Activated CD4-positive, alpha-beta T cell treated with anti-CD3 and anti-CD28 coated beads, Interleukin-2, amount 10 ng/mL, durations not matched to agents 24 days and 14 days (primary cell): ENCODE measurements around the gene ERGIC1. TPM values are rescaled to one million over a fixed set of nuclear protein-coding genes. Genes with fewer than 3 reads are reported as not detected.

Experiments
- DNase-seq: peaks from one replicate; pipeline ENCODE4 v3.0.0; 2022
- H3K27ac Mint-ChIP-seq: one replicate; pipeline ENCODE4 v1.8.0; 2022; ENCODE audit warnings: mild to moderate bottlenecking, mixed read lengths
- H3K27me3 Mint-ChIP-seq: one replicate; pipeline ENCODE4 v1.8.0; 2022; ENCODE audit warnings: mixed read lengths
- H3K36me3 Mint-ChIP-seq: one replicate; pipeline ENCODE4 v1.8.0; 2022; ENCODE audit warnings: low read depth, mild to moderate bottlenecking, mixed read lengths
- H3K4me1 Mint-ChIP-seq: one replicate; pipeline ENCODE4 v1.8.0; 2021; ENCODE audit warnings: mixed read lengths
- H3K4me3 Mint-ChIP-seq: one replicate; pipeline ENCODE4 v1.8.0; 2022; ENCODE audit warnings: mild to moderate bottlenecking, moderate library complexity, mixed read lengths
- H3K9me3 Mint-ChIP-seq: one replicate; pipeline ENCODE4 v1.8.0; 2021; ENCODE audit warnings: mixed read lengths
- intact Hi-C: fragments of 100-400 bp; cut with micrococcal nuclease; formaldehyde crosslinking; loops from one replicate; pipeline ENCODE4 v1.15.1; 2023
- total RNA-seq: library from RNA; stranded (reverse); gene quantifications from 2 replicates; pipeline ENCODE4 v1.2.3, GENCODE V29; 2022

The ERGIC1 gene
- total RNA-seq, 1 donor from 2014 or later: 47.3 TPM

- H3K27ac Mint-ChIP-seq: peak overlapping the region; percentile 1
- H3K36me3 Mint-ChIP-seq: peaks cover 17% of the 10 kb centered on the region
- H3K27me3 Mint-ChIP-seq: peaks cover 4% of the 10 kb centered on the region
- peaks cover 30% of the 10 kb centered on the region for H3K4me1 Mint-ChIP-seq
- intact Hi-C loops: loop anchor here (10.0 kb wide), 1 partner anchor 483 kb away; no protein-coding TSS in a partner anchor
- DNase-seq: no peak
- peak overlapping the region; percentile 41 for H3K4me3 Mint-ChIP-seq
- no peaks in the 10 kb centered on the region for H3K9me3 Mint-ChIP-seq
Observed at GRCh38 chr5:172957458-172957857, 123.4 kb downstream of the ERGIC1 start.

GRCh38 chr5:172958331-172959046 is 124.4 kb downstream of the ERGIC1 start:
- H3K9me3 Mint-ChIP-seq: no peaks in the 10 kb centered on the region
- H3K4me3 Mint-ChIP-seq: peak overlapping the region; percentile 92
- H3K27me3 Mint-ChIP-seq: peaks cover 4% of the 10 kb centered on the region
- H3K36me3 Mint-ChIP-seq: peaks cover 19% of the 10 kb centered on the region
- DNase-seq: peak; percentile 86
- peaks cover 30% of the 10 kb centered on the region for H3K4me1 Mint-ChIP-seq
- intact Hi-C loops: loop anchor here (1.0 to 10.0 kb wide), 7 partner anchors 25 to 658 kb away; partner anchors contain the start of genes ATP6V0E1, BNIP1, BOD1 and STC2
- peak overlapping the region; percentile 90 for H3K27ac Mint-ChIP-seq

DNA sequence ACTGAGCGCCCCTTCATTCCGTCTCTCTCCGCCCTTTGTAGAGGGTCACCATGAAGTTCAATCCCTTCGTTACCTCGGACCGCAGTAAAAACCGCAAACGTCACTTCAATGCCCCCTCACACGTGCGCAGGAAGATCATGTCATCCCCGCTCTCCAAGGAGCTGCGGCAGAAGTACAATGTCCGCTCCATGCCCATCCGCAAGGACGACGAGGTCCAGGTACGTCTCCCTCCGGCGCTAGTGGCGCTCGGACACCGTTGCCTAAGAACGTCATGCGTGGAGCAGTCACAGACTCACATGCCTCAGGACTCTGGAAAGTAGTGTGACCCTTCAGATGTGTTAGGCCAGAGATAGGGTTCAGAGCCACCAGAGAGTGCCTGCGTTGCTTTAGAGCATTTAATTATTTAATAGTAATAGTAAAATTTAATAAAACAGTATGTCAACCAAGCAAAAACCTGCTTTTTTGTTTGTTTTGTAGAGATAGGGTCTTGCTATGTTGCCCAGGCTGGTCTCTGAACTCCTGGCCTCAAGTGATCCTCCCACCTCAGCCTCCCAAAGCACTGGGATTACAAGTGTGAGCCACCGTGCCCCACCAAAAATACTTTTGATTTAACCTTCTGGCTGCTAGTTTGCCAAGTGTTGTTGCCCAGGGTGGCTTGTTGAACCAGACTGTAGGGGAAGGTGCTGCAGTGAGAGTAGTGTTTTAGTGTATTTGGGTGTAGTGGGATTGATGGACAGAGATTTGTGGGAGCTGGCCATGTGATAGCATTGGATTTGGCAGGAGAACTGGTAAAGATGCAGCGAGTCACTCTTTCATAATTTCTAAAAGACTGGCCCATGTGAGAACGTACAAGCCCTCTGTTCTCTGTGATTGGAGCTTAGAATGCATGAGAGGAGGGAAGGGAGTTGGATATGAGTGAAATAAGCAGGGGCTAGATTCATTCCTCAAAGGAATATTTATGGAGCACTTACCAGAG is 126.1 kb downstream of the ERGIC1 start:
- DNase-seq: no peak
- intact Hi-C loops: loop anchor here (1.0 to 10.0 kb wide), 7 partner anchors 23 to 656 kb away; partner anchors contain the start of genes ATP6V0E1, BNIP1, BOD1 and STC2
- Mint-ChIP-seq H3K4me3 (peak overlapping the region; percentile 92), H3K27me3 (peaks cover 2% of the 10 kb centered on the region), H3K4me1 (peaks cover 30% of the 10 kb centered on the region), H3K36me3 (peaks cover 22% of the 10 kb centered on the region), H3K9me3 (no peaks in the 10 kb centered on the region), H3K27ac (peak overlapping the region; percentile 90)

- intact Hi-C loops: no loop called here
- H3K9me3 Mint-ChIP-seq: no peaks in the 10 kb centered on the region
- no peak overlapping the region for H3K27ac Mint-ChIP-seq
- H3K36me3 Mint-ChIP-seq: peaks cover 16% of the 10 kb centered on the region
- H3K4me3 Mint-ChIP-seq: no peak overlapping the region
- no peaks in the 10 kb centered on the region for H3K4me1 Mint-ChIP-seq
- no peaks in the 10 kb centered on the region for H3K27me3 Mint-ChIP-seq
- no peak for DNase-seq
Observed at GRCh38 chr5:172969921-172970320, 135.9 kb downstream of the ERGIC1 start.

DNA sequence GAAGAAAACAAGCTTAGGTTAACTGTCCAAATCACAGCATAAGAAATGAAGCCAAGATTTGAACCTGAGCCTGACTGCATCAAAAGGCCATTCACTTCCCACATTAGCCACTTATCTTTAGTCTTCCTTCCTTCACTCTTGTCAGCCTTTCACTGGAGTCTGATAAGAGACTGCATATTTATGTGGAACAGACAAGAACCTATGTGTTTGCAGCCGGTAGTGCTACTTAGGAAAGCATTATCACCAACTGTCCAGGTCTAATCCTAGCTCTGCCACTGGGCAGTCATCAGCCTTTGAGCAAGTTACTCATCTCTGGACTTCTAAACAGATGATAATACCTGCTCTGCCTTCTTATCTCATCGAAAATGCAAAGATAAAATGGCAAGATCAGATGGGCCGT is 137.4 kb downstream of the ERGIC1 start:
- Mint-ChIP-seq H3K4me1 (no peaks in the 10 kb centered on the region), H3K4me3 (no peak overlapping the region), H3K27ac (no peak overlapping the region), H3K27me3 (peaks cover 1% of the 10 kb centered on the region), H3K36me3 (peaks cover 9% of the 10 kb centered on the region), H3K9me3 (no peaks in the 10 kb centered on the region)
- no peak for DNase-seq
- intact Hi-C loops: no loop called here

DNA sequence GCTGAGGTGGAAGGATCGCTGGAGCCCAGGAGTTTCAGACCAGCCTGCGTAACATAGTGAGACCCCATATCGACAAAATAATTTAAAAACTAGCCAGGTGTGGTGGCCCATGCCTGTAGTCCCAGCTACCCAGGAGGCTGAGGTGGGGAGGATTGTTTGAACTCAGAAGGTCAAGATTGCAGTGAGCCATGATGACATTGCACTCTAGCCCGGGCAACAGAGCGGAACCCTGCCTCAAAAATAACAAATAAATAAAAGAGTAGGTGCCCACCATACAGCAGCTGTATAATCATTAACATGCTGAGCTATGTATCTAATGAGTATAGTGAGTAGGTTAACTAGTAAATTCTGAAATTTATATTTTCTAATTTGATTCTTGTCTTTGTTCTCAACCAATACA is 138.5 kb downstream of the ERGIC1 start:
- DNase-seq: no peak
- H3K4me3 Mint-ChIP-seq: no peak overlapping the region
- intact Hi-C loops: no loop called here
- peaks cover 4% of the 10 kb centered on the region for H3K27me3 Mint-ChIP-seq
- no peak overlapping the region for H3K27ac Mint-ChIP-seq
- no peaks in the 10 kb centered on the region for H3K4me1 Mint-ChIP-seq
- no peaks in the 10 kb centered on the region for H3K9me3 Mint-ChIP-seq
- H3K36me3 Mint-ChIP-seq: peaks cover 9% of the 10 kb centered on the region

DNA sequence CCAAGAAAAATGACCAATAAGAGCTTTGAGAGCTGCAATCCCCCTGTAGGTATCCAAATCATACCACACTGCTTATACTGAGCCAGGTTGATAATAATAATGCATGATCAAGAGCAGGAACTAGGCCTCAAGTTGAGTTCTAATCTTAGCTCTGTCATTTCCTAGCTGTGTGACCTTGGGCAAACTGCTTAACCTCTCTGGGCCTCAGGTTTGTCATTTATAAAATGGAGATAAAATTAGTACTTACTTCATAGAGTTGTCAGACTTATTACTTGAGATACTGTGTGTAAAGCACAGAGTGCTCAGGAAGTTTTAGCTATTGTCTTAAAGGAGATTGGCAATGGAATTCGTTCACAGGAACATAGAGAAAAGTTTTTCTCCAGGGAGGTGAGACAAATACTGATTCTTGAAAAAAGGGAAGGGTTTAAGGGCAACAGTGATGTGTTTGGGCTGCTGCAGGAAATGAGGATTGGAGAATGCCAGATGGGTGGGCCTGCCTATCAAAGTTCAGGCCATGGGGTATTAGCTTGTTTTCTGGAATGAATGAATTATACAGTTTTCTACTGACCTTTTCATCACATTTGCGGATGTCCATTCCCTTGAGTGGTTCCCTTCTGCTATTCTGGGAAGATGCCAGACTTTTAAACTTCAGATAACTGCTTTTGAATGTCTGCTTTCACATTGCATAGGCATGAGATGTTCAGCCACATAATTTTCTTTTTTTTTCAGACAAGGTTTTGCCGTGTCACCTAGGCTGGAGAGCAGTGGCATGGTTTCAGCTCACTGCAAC is 139.3 kb downstream of the ERGIC1 start:
- no peaks in the 10 kb centered on the region for H3K4me1 Mint-ChIP-seq

DNA sequence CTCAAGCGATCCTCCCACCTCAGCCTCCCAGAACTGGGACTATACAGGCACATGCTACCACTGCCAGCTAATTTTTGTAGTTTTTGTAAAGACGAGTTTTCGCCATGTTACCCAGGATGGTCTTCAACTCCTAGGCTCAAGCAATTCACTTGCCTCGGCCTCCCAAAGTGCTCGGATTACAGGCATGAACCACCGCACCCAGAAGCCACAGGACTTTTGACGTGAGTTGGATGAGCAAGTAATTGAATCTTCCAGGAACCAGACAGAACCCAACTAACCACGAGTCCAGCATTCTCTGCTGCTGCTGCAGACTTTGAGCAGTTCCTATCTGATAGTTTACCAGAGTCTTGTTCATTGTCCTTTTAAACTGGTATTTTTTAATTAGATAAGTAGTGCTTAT is 139.9 kb downstream of the ERGIC1 start:
- peaks cover 6% of the 10 kb centered on the region for H3K27me3 Mint-ChIP-seq
- H3K4me3 Mint-ChIP-seq: no peak overlapping the region
- intact Hi-C loops: no loop called here
- peaks cover 3% of the 10 kb centered on the region for H3K36me3 Mint-ChIP-seq
- H3K4me1 Mint-ChIP-seq: peaks cover 2% of the 10 kb centered on the region
- no peak for DNase-seq
- H3K27ac Mint-ChIP-seq: no peak overlapping the region
- no peaks in the 10 kb centered on the region for H3K9me3 Mint-ChIP-seq

More for the DNA sequence above, 139.3 kb downstream of the ERGIC1 start:
- H3K27me3 Mint-ChIP-seq: peaks cover 6% of the 10 kb centered on the region
- H3K4me3 Mint-ChIP-seq: no peak overlapping the region
- no peaks in the 10 kb centered on the region for H3K9me3 Mint-ChIP-seq
- no peak for DNase-seq
- intact Hi-C loops: no loop called here
- peaks cover 6% of the 10 kb centered on the region for H3K36me3 Mint-ChIP-seq
- no peak overlapping the region for H3K27ac Mint-ChIP-seq

GRCh38 chr5:172975289-172975688 is 141.2 kb downstream of the ERGIC1 start:
- H3K36me3 Mint-ChIP-seq: no peaks in the 10 kb centered on the region
- H3K27ac Mint-ChIP-seq: no peak overlapping the region
- peaks cover 2% of the 10 kb centered on the region for H3K4me1 Mint-ChIP-seq
- DNase-seq: no peak
- H3K27me3 Mint-ChIP-seq: peaks cover 6% of the 10 kb centered on the region
- H3K9me3 Mint-ChIP-seq: no peaks in the 10 kb centered on the region
- no peak overlapping the region for H3K4me3 Mint-ChIP-seq
- intact Hi-C loops: no loop called here

GRCh38 chr5:172979778-172980177 is 145.7 kb downstream of the ERGIC1 start:
- intact Hi-C loops: loop anchor here (2.0 kb wide), 1 partner anchor 303 kb away; no protein-coding TSS in a partner anchor
- H3K27me3 Mint-ChIP-seq: peaks cover 6% of the 10 kb centered on the region
- no peak overlapping the region for H3K4me3 Mint-ChIP-seq
- no peak overlapping the region for H3K27ac Mint-ChIP-seq
- DNase-seq: no peak
- H3K4me1 Mint-ChIP-seq: peaks cover 7% of the 10 kb centered on the region
- H3K9me3 Mint-ChIP-seq: no peaks in the 10 kb centered on the region
- H3K36me3 Mint-ChIP-seq: peaks cover 2% of the 10 kb centered on the region

- peaks cover 18% of the 10 kb centered on the region for H3K4me1 Mint-ChIP-seq
- DNase-seq: no peak
- intact Hi-C loops: no loop called here
- peaks cover 14% of the 10 kb centered on the region for H3K36me3 Mint-ChIP-seq
- peaks cover 2% of the 10 kb centered on the region for H3K27me3 Mint-ChIP-seq
- H3K4me3 Mint-ChIP-seq: no peak overlapping the region
- H3K27ac Mint-ChIP-seq: no peak overlapping the region
- H3K9me3 Mint-ChIP-seq: no peaks in the 10 kb centered on the region
Observed at GRCh38 chr5:172981931-172982330, 147.9 kb downstream of the ERGIC1 start.

GRCh38 chr5:172983542-172984243 is 149.6 kb downstream of the ERGIC1 start, which contains the start of gene ATP6V0E1:
ATP6V0E1 (plus strand) TSS chr5:172983771; CDS start chr5:172983861, 90 bp downstream.
- H3K36me3 Mint-ChIP-seq: peaks cover 24% of the 10 kb centered on the region
- H3K9me3 Mint-ChIP-seq: no peaks in the 10 kb centered on the region
- H3K27me3 Mint-ChIP-seq: no peaks in the 10 kb centered on the region
- H3K4me1 Mint-ChIP-seq: peaks cover 22% of the 10 kb centered on the region
- DNase-seq: peak; percentile 99
- intact Hi-C loops: loop anchor here (1.0 kb wide), 6 partner anchors 24 to 349 kb away; partner anchors contain the start of genes BNIP1, RPL26L1 and STC2
- peak within 1 kb of the TSS; percentile 98 for H3K4me3 Mint-ChIP-seq
- H3K27ac Mint-ChIP-seq: peak within 1 kb of the TSS; percentile 99
